ENCODE data around the gene ASB16. TPM values are rescaled to one million over a fixed set of nuclear protein-coding genes. Genes with fewer than 3 reads are reported as not detected.

The ASB16 gene
- polyA plus RNA-seq, 1 donor, result 18.2 TPM

DNA sequence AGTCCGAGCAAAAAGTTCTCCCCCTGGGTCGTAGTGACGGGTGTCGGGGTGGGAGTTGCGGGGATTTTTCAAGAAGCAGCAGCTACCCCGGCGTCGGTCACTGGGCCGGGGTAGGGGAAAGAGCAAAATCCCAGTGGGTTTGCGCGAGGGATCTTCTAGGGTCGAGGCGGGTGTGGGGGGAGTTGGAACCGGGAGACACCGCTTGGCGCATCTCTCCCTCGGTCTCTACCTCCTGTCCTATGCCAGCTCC, 51.3 kb downstream of the ASB16 start:
- DNase-seq (ENCODE audit: low read depth), result no peak

DNA sequence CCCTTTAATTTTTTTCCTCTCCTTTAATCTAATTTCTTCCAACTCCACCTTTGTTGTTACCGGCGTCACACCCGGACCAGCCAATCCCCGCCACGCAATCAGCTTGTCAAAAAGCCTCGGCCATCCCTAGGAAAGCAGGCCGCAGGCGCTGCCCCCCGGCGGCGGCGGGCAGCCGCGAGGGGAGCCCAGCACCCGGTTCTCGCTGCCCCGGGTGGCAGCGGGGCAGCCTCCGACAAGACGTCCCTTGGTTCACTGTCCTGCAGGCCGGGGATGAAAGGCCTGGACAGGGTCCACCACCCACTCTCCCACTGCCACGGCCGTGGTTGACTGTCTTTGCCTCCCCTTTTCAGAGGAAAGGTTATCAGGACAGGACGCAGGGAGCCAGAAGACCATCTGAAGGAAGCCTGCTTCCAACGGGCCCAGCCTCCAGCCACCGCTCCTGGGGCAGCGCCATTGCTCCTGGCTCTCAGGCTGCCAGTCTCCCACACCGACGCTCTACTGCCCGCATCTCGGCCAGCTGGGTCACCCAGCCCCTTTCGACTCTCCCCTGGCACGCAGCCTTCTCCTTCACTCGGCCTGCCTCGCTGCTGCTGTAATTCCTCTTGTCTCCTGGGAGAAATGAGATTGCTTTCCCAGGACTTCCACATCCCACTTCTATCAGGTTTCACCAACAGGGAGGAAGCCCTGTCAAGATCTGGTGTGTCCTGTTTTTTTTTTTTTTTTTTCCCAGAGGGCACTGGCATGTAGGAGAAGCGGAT, 51.8 kb downstream of the ASB16 start:
- DNase-seq (ENCODE audit: low read depth), result no peak

GRCh38 chr17:44223541-44224071, 53.1 kb downstream of the ASB16 start:
- DNase-seq (ENCODE audit: low read depth), result no peak

Other genes with a start within 250 kb of the ASB16 start
- gene PPY, start 228.2 kb upstream of the ASB16 start, polyA plus RNA-seq (ENCODE audit: insufficient read length), result not detected
- not detected for gene PYY, start 216.8 kb upstream of the ASB16 start, polyA plus RNA-seq (ENCODE audit: insufficient read length)
- 0.48 TPM for gene NAGS, start 166.1 kb upstream of the ASB16 start, polyA plus RNA-seq (ENCODE audit: insufficient read length)
- 32.6 TPM for gene TMEM101, start 155.7 kb upstream of the ASB16 start, polyA plus RNA-seq (ENCODE audit: insufficient read length)
- gene LSM12, start 104.0 kb upstream of the ASB16 start, polyA plus RNA-seq (ENCODE audit: insufficient read length), result 26.7 TPM
- gene G6PC3, start 100.0 kb upstream of the ASB16 start, polyA plus RNA-seq (ENCODE audit: insufficient read length), result 35.0 TPM
- gene HDAC5, start 47.1 kb upstream of the ASB16 start, polyA plus RNA-seq (ENCODE audit: insufficient read length), result 60.7 TPM
- 2.4 TPM for gene HROB, start 28.8 kb upstream of the ASB16 start, polyA plus RNA-seq (ENCODE audit: insufficient read length)
- gene TMUB2, start 16.3 kb downstream of the ASB16 start, polyA plus RNA-seq (ENCODE audit: insufficient read length), result 53.3 TPM
- gene ATXN7L3, start 29.2 kb downstream of the ASB16 start, polyA plus RNA-seq (ENCODE audit: insufficient read length), result 54.2 TPM
- 60.6 TPM for gene UBTF, start 49.0 kb downstream of the ASB16 start, polyA plus RNA-seq (ENCODE audit: insufficient read length)
- 11.3 TPM for gene SLC4A1, start 97.4 kb downstream of the ASB16 start, polyA plus RNA-seq (ENCODE audit: insufficient read length)
- 2.0 TPM for gene RUNDC3A, start 137.9 kb downstream of the ASB16 start, polyA plus RNA-seq (ENCODE audit: insufficient read length)
- 54.3 TPM for gene SLC25A39, start 154.1 kb downstream of the ASB16 start, polyA plus RNA-seq (ENCODE audit: insufficient read length)
- 218 TPM for gene GRN, start 174.6 kb downstream of the ASB16 start, polyA plus RNA-seq (ENCODE audit: insufficient read length)
- 105 TPM for gene FAM171A2, start 193.1 kb downstream of the ASB16 start, polyA plus RNA-seq (ENCODE audit: insufficient read length)
- 2.9 TPM for gene ITGA2B, start 218.9 kb downstream of the ASB16 start, polyA plus RNA-seq (ENCODE audit: insufficient read length)

Data from forelimb muscle (tissue), 1 donor.